ENCODE data around the gene KRT78. TPM values are rescaled to one million over a fixed set of nuclear protein-coding genes. Genes with fewer than 3 reads are reported as not detected.

KRT78 gene
- total RNA-seq, 1 experiment from 2014 or later, result not detected

- POLR2A ChIA-PET, result interaction anchor here (0.6 to 0.9 kb wide), 2 partner anchors 10 to 329 kb away, joined by 3 to 4 read pairs; partner anchors contain the start of gene KRT6C
- intact Hi-C loops (cut with micrococcal nuclease), result no loop called here
Observed at GRCh38 chr12:52802442-52802841, 46.4 kb downstream of the KRT78 start.

GRCh38 chr12:52801773-52802172 is 47.0 kb downstream of the KRT78 start:
- ChIA-PET CTCF (interaction anchor here (0.7 kb wide), 1 partner anchor 9 kb away, joined by 3 read pairs; no protein-coding TSS in a partner anchor), POLR2A (interaction anchor here (0.6 kb wide), 1 partner anchor 328 kb away, joined by 4 read pairs; the partner anchor contains the start of gene KRT6C)
- Mint-ChIP-seq H3K9me3 (ENCODE audit: unreplicated experiment) (no peaks in the 10 kb centered on the region), H3K4me1 (ENCODE audit: insufficient read depth, unreplicated experiment) (peaks cover 21% of the 10 kb centered on the region), H3K4me3 (ENCODE audit: unreplicated experiment) (no peak overlapping the region), H3K27ac (ENCODE audit: low read depth, unreplicated experiment) (no peak overlapping the region), H3K27me3 (ENCODE audit: insufficient read depth, unreplicated experiment) (peaks cover 15% of the 10 kb centered on the region), H3K36me3 (ENCODE audit: insufficient read depth, unreplicated experiment) (no peaks in the 10 kb centered on the region)
- DNase-seq (ENCODE audit: unreplicated experiment), result no peak
- no TSS peak for BruUV-seq (replicated peaks)
- intact Hi-C loops (cut with micrococcal nuclease), result no loop called here
- no peak for TF ChIP-seq CTCF (IDR thresholded peaks at IDR 0.05; ENCODE audit: unreplicated experiment)

More at GRCh38 chr12:52802442-52802841, 46.4 kb downstream of the KRT78 start:
- H3K27ac Mint-ChIP-seq (ENCODE audit: low read depth, unreplicated experiment), result no peak overlapping the region
- peaks cover 21% of the 10 kb centered on the region for H3K4me1 Mint-ChIP-seq (ENCODE audit: insufficient read depth, unreplicated experiment)
- BruUV-seq (replicated peaks), result no TSS peak
- H3K36me3 Mint-ChIP-seq (ENCODE audit: insufficient read depth, unreplicated experiment), result no peaks in the 10 kb centered on the region
- H3K4me3 Mint-ChIP-seq (ENCODE audit: unreplicated experiment), result no peak overlapping the region
- H3K27me3 Mint-ChIP-seq (ENCODE audit: insufficient read depth, unreplicated experiment), result peaks cover 22% of the 10 kb centered on the region
- no peak for DNase-seq (ENCODE audit: unreplicated experiment)
- H3K9me3 Mint-ChIP-seq (ENCODE audit: unreplicated experiment), result no peaks in the 10 kb centered on the region
- TF ChIP-seq CTCF (IDR thresholded peaks at IDR 0.05; ENCODE audit: unreplicated experiment), result no peak
- CTCF ChIA-PET, result no interaction called here

- Mint-ChIP-seq H3K27ac (ENCODE audit: low read depth, unreplicated experiment) (no peak overlapping the region), H3K4me3 (ENCODE audit: unreplicated experiment) (no peak overlapping the region), H3K36me3 (ENCODE audit: insufficient read depth, unreplicated experiment) (no peaks in the 10 kb centered on the region), H3K9me3 (ENCODE audit: unreplicated experiment) (no peaks in the 10 kb centered on the region), H3K4me1 (ENCODE audit: insufficient read depth, unreplicated experiment) (peaks cover 21% of the 10 kb centered on the region), H3K27me3 (ENCODE audit: insufficient read depth, unreplicated experiment) (peaks cover 13% of the 10 kb centered on the region)
- BruUV-seq (replicated peaks), result no TSS peak
- ChIA-PET CTCF (interaction anchor here (0.6 to 1.3 kb wide), 3 partner anchors 14 to 1172 kb away, joined by 3 read pairs; no protein-coding TSS in a partner anchor), POLR2A (interaction anchor here (0.8 kb wide), 1 partner anchor 18 kb away, joined by 7 read pairs; no protein-coding TSS in a partner anchor)
- intact Hi-C loops (cut with micrococcal nuclease), result no loop called here
- DNase-seq (ENCODE audit: unreplicated experiment), result no peak
- no peak for TF ChIP-seq CTCF (IDR thresholded peaks at IDR 0.05; ENCODE audit: unreplicated experiment)
Observed at GRCh38 chr12:52800259-52800917, 48.4 kb downstream of the KRT78 start.

DNA sequence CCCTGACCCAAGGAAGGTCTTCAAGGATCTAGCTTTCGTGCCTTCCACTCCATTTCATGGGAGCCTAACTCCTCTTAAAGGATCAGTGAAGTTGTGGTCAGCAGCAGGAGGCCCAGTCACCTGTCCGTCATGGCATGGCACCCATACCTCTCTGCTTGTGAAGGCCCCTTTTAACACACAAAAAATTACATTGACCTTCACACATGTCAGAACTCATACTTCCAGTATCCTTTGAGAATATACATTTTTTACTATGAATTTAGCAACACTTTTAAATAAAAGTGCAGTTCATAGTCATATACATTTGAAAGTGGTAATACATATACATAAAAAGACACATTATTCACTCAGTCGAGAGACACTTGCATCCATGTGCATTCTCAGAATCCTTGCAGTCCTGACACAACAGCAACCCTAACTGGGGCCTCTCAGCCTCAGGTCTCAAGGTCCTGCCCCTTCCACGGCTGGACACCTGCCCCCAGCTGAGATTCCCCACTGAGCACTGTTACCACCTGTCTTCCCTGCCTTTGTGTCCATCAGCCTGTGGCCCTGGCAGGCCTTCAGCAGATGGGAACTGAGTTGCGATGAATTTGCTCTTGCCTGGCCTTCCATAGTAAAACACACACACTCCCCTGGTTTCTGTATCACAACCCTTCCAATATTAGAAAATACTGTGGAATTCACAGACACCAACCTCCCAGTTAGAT is 49.1 kb downstream of the KRT78 start:
- CTCF ChIA-PET, result interaction anchor here (0.7 to 1.3 kb wide), 2 partner anchors 13 to 1171 kb away, joined by 3 read pairs; no protein-coding TSS in a partner anchor
- H3K27ac Mint-ChIP-seq (ENCODE audit: low read depth, unreplicated experiment), result no peak overlapping the region
- no peak for TF ChIP-seq CTCF (IDR thresholded peaks at IDR 0.05; ENCODE audit: unreplicated experiment)
- peaks cover 13% of the 10 kb centered on the region for H3K27me3 Mint-ChIP-seq (ENCODE audit: insufficient read depth, unreplicated experiment)
- no peak for DNase-seq (ENCODE audit: unreplicated experiment)
- BruUV-seq (replicated peaks), result no TSS peak
- H3K9me3 Mint-ChIP-seq (ENCODE audit: unreplicated experiment), result no peaks in the 10 kb centered on the region
- intact Hi-C loops (cut with micrococcal nuclease), result no loop called here
- POLR2A ChIA-PET, result no interaction called here
- peaks cover 23% of the 10 kb centered on the region for H3K4me1 Mint-ChIP-seq (ENCODE audit: insufficient read depth, unreplicated experiment)
- no peak overlapping the region for H3K4me3 Mint-ChIP-seq (ENCODE audit: unreplicated experiment)
- H3K36me3 Mint-ChIP-seq (ENCODE audit: insufficient read depth, unreplicated experiment), result no peaks in the 10 kb centered on the region

All from MCF 10A (cell line).